ENCODE results near the gene MGAT3. TPM values are rescaled to one million over a fixed set of nuclear protein-coding genes. Genes with fewer than 3 reads are reported as not detected.

MGAT3 gene
- polyA plus RNA-seq, 6 donors from 2014 or later: 0.11 to 2.8 (median 0.45) TPM; not detected in 1

DNA sequence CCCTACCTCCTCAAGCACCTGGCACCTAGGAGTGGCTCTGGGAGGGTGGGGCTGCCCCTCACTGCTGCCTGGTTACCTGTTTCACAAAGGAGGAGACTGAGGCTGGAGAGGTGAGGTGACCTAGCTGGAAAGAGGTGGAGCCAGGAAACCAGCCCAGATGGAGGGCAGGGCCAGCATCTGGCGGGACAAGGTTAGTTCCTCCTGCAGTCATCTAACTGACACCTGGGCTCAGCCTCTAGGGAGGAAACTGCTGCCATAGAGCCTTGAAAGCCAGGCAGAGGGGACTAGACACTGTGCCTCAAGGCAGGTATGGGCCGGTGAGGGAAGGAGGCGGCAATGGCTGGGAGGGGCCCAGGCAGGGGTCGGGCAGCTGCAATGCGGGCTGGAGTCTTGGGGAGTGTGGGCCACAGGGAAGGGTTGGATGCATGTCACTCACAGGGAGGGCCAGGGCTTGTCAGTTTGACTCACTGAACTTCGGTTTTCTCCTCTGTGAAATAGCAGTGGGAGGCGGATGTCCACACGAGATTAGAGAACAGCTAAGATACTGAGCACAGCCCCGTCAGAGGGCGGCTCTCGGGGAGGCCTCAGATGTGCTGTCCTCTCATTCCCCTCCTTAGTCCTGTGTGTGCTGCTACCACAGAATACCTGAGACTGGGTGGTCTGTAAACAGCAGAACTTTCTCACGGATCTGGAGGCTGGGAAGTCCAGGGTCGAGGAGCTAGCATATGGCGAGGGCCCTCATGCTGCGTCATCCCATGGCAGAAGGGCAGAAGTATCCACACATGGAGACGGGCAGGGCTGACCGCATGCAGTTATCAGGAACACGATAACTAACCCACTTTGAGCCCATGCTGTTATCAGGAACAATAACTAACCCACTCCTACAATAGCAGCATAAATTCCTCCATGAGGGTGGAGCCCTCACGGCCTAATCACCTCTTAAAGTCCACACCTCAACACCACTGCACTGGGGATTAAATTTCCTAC is 16.1 kb downstream of the MGAT3 start:
- Mint-ChIP-seq H3K4me1 (peaks cover 35 to 58% (median 35%) of the 10 kb centered on the region in 3 donors), H3K27me3 (no peaks in the 10 kb centered on the region), H3K36me3 (no peaks in the 10 kb centered on the region), H3K4me3 (peak overlapping the region in 6 of 8 donors; percentile 7 to 76 (median 59)), H3K9me3 (no peaks in the 10 kb centered on the region), H3K27ac (peak overlapping the region in 5 of 6 donors; percentile 20 to 87 (median 43))
- peak; percentile 80 for ATAC-seq (ENCODE audit: low read depth in 2 of 2)
- DNase-seq: peak; percentile 27

DNA sequence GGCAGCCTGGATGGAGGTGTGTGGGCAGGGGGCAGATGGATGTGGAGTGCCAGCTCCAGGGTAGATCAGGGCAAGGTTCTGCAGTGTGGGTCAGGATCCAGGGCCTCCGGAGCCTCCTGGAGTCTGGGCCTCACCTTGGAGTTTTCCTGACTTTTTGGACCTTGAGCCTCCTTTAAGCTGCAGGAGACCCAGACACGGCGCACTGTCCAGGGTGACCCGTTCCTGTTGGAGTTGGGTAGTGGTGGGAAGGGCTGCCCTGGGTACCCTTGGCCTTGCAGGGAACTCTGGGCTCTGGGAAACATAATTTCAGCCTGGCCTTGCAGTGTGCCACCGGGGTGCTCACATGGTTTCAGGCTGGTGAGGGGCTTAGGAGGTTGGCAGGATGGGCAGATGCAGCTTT is 17.0 kb downstream of the MGAT3 start:
- Mint-ChIP-seq H3K9me3 (no peaks in the 10 kb centered on the region), H3K4me3 (no peak overlapping the region), H3K27ac (peak overlapping the region in 1 of 6 donors; percentile 43), H3K27me3 (no peaks in the 10 kb centered on the region), H3K36me3 (no peaks in the 10 kb centered on the region), H3K4me1 (peaks cover 28 to 48% (median 29%) of the 10 kb centered on the region in 3 donors)
- ATAC-seq (ENCODE audit: low read depth in 2 of 2) (no peak), DNase-seq (no peak)

DNA sequence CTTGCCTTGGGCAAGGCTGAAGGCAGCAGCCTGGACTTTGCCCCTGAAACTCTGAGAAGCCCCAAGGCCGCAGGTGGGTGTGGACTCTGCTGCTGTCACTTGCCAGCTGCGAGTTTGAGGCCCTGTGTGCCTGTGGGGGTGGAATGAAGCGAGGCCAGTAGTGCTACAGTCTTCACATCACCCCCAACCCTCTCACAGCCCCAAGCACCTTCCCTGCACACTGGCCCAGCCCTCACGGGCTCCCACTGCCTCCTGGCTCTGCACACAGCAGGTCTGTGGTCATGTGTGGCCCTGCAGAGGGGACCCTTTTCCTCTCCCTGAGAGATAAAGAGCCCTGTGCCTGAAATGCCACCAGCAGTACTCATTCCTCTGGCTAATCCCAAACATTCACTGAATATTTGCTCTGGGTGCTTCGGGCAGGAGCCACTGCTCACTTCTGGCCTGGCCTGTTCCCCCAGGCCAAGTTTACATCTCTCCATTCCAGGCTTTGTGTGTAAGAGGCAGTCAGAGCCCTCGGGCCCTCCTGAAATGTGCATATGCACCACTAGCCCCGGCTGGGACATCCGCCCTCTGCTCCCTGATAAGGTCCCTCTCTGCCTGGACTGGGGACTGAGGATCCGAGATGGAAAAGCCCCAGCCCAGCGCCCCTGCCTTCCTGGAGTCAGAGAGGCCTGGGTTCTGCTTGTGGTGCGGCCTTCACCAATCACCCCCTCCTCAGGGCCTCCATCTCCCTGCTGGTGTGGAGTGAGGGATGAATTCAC is 17.7 kb downstream of the MGAT3 start:
- Mint-ChIP-seq H3K36me3 (no peaks in the 10 kb centered on the region), H3K4me3 (no peak overlapping the region), H3K4me1 (peaks cover 29 to 42% (median 29%) of the 10 kb centered on the region in 3 donors), H3K9me3 (no peaks in the 10 kb centered on the region), H3K27ac (no peak overlapping the region), H3K27me3 (no peaks in the 10 kb centered on the region)
- DNase-seq (no peak), ATAC-seq (ENCODE audit: low read depth in 2 of 2) (no peak)

DNA sequence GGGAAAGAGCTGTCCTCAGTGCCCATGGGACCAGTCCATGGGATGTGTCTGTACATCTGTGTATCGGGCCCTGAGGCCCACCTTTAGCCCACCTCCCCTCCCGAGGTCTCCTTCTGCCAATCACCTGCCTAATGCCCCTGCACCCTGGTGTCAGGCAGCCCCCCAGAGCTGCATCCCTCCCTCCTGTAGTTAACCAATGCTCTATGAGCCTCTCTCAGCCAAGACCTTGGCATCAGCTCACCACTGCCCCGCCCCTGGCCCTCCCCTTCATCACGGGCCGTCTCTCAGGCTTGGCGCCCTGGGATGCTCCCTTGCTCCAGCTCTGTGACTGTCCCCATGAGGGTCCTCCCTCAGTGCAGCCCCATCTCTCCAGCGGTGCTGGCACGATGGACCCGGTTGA is 18.5 kb downstream of the MGAT3 start:
- Mint-ChIP-seq H3K36me3 (no peaks in the 10 kb centered on the region), H3K4me1 (peaks cover 26 to 35% (median 29%) of the 10 kb centered on the region in 3 donors), H3K27me3 (no peaks in the 10 kb centered on the region), H3K4me3 (peak overlapping the region in 1 of 8 donors; percentile 42), H3K9me3 (no peaks in the 10 kb centered on the region), H3K27ac (peak overlapping the region in 1 of 6 donors; percentile 62)
- ATAC-seq (ENCODE audit: low read depth in 2 of 2) (no peak), DNase-seq (no peak)

DNA sequence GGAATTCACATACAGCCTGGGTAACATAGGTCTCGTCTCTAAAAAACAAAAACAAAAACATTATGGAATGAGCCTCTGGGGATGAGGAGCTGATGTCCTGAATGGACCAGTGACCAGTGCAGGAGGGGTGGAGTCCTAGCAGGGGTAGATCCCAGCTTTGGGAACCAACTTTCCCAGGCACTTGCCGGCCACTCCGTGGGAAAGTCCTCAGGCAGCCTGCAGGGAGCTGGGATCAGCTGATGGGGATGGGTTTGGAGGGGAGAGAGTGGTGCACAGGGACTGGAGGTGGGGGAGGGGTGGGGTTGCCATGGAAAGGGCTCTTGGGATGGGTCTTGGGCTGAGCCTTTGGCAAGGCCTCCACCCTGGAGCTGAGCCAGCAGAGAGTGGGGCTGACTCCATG is 19.1 kb downstream of the MGAT3 start:
- ATAC-seq (ENCODE audit: low read depth in 2 of 2): no peak
- DNase-seq: no peak
- Mint-ChIP-seq H3K4me1 (peaks cover 23 to 30% (median 28%) of the 10 kb centered on the region in 3 donors), H3K36me3 (no peaks in the 10 kb centered on the region), H3K27ac (peak overlapping the region in 2 of 6 donors; percentile 29 to 62), H3K4me3 (peak overlapping the region in 1 of 8 donors; percentile 42), H3K27me3 (no peaks in the 10 kb centered on the region), H3K9me3 (no peaks in the 10 kb centered on the region)

DNA sequence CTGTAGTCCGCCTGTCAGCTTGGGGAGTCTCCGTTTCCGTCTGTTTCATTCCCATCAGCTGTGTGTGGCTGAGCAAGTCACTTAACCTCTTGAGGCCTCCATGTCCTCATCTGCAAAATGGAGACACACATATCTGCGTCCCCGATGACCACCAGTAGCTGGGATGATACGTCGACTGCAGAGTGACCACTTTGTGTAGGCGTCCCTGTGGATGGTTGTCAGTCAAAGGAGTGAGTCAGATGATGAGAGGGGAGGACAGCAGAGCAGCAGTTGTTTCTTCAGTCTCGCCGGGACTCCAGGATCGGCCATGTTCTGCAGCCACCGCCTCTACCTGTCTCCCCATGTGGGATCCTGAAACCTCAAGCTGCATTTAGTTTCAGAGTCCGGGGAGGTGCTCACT is 19.9 kb downstream of the MGAT3 start:
- Mint-ChIP-seq H3K4me1 (peaks cover 17 to 24% (median 23%) of the 10 kb centered on the region in 3 donors), H3K27me3 (no peaks in the 10 kb centered on the region), H3K4me3 (no peak overlapping the region), H3K9me3 (no peaks in the 10 kb centered on the region), H3K36me3 (no peaks in the 10 kb centered on the region), H3K27ac (no peak overlapping the region)
- ATAC-seq (ENCODE audit: low read depth in 2 of 2): no peak
- DNase-seq: no peak

DNA sequence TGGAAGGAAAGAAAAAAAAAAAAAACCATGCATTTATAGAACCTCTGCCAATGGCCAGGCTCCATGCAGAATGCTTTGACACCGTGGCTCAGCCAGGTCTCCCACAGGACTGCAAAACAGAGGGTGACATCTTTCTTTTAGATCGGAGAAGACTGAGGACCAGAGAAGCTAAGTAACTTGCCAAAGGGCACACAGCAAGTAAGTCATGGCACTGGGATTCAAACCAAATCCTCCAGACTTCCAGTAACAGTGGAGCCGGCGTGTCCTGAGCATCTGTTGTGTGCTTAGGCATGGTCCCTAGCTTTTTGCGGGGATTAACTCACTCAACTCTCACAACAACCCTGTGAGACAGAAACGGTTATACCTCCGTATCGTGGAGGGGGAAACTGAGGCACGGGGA is 20.7 kb downstream of the MGAT3 start:
- DNase-seq (no peak), ATAC-seq (ENCODE audit: low read depth in 2 of 2) (no peak)
- Mint-ChIP-seq H3K36me3 (no peaks in the 10 kb centered on the region), H3K27me3 (no peaks in the 10 kb centered on the region), H3K27ac (no peak overlapping the region), H3K9me3 (no peaks in the 10 kb centered on the region), H3K4me1 (peaks cover 8 to 18% (median 14%) of the 10 kb centered on the region in 3 donors), H3K4me3 (no peak overlapping the region)

DNA sequence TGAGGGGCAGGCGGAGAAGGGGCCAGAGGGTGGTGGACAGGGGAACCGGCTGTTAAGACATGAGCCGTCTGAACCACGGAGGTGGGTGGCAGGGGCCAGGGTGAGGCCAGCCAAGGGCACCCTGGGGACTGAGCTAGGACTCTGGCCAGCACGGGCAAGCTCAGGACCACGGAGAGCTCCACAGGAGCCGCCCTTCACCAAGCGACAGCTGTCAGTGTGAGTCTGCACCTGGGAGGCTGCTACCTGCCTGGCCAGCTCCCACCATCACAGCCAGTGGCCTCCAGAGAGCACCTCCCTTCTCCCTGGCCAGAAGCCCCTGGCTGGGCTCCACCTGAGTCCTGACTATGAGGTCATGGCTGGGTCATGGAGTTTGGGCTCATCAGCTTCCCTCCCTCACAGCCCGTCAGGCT is 21.6 kb downstream of the MGAT3 start:
- Mint-ChIP-seq H3K4me3 (no peak overlapping the region), H3K27ac (no peak overlapping the region), H3K36me3 (no peaks in the 10 kb centered on the region), H3K9me3 (no peaks in the 10 kb centered on the region), H3K27me3 (no peaks in the 10 kb centered on the region), H3K4me1 (peaks cover 0 to 10% (median 6%) of the 10 kb centered on the region in 3 donors)
- ATAC-seq (ENCODE audit: low read depth in 2 of 2): no peak
- no peak for DNase-seq

DNA sequence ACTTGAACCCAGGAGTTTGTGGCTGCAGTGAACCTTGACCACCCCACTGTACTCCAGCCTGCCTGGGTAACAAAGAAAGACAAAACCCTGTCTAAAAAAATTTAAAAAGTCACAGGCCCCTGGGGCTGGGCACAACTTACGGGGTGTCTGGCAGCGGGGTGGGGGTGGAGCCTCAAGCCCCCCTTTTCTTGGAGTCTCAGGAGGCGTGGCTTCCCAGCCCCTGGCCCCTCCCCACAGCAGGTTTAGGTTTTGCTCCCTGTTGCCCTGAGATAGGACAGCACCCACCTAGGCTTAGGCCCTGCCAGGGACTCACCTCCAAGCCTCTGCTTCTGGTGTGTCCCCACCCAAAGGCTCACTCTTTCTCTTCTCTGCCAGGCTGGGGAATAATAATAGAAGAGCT is 22.4 kb downstream of the MGAT3 start:
- H3K9me3 Mint-ChIP-seq: no peaks in the 10 kb centered on the region
- H3K36me3 Mint-ChIP-seq: no peaks in the 10 kb centered on the region
- peak overlapping the region in 1 of 6 donors; percentile 17 for H3K27ac Mint-ChIP-seq
- DNase-seq (no peak), ATAC-seq (ENCODE audit: low read depth in 2 of 2) (no peak)
- no peaks in the 10 kb centered on the region for H3K27me3 Mint-ChIP-seq
- no peak overlapping the region for H3K4me3 Mint-ChIP-seq
- H3K4me1 Mint-ChIP-seq: peaks cover 0 to 10% (median 0%) of the 10 kb centered on the region in 3 donors

DNA sequence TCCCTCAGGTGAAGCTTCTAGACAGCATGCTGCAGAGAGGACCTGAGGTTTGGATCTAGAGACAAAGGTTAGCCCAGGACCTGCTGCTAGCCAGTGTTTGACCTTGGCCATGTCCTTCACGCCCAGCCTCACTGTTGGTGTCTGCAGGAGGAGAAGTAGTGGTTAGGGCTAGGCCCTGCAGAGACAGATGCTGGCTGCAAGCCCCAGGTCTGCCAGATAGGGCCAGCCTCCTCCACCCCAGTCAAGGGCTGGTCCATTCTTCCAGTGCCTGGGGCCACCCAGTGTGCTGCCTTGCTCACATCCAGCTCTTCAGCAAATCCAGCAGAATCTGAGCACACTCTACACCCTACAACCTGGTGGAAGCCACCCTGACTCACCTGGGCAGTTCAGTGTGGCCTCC is 23.7 kb downstream of the MGAT3 start:
- Mint-ChIP-seq H3K9me3 (no peaks in the 10 kb centered on the region), H3K27ac (no peak overlapping the region), H3K4me1 (peaks cover 0 to 9% (median 0%) of the 10 kb centered on the region in 3 donors), H3K4me3 (no peak overlapping the region), H3K27me3 (no peaks in the 10 kb centered on the region), H3K36me3 (no peaks in the 10 kb centered on the region)
- ATAC-seq (ENCODE audit: low read depth in 2 of 2): no peak
- DNase-seq: no peak

DNA sequence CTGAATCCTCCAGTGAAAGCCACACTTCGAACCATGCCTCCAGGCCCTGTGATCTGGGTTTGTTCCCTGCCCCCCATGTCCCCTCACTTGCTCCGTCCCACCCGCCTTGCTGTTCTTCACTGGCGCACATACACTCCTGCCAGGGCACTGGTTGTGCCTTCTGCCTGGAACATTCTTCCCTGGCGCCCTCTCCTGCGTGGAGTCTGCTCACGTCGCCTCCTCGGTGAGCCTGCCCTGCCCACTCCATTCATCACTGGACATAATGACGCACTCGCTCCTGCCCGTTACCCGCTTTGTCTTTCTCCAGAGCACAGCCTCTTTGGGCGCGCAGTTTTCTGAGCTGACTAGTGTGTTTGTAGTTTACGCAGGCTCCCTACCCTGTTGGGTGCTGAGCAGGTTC is 24.2 kb downstream of the MGAT3 start:
- H3K9me3 Mint-ChIP-seq: no peaks in the 10 kb centered on the region
- no peak for DNase-seq
- ATAC-seq (ENCODE audit: low read depth in 2 of 2): no peak
- H3K4me1 Mint-ChIP-seq: peaks cover 0 to 7% (median 0%) of the 10 kb centered on the region in 3 donors
- peak overlapping the region in 2 of 6 donors; percentile 82 to 91 for H3K27ac Mint-ChIP-seq
- H3K27me3 Mint-ChIP-seq: no peaks in the 10 kb centered on the region
- H3K4me3 Mint-ChIP-seq: no peak overlapping the region
- no peaks in the 10 kb centered on the region for H3K36me3 Mint-ChIP-seq

DNA sequence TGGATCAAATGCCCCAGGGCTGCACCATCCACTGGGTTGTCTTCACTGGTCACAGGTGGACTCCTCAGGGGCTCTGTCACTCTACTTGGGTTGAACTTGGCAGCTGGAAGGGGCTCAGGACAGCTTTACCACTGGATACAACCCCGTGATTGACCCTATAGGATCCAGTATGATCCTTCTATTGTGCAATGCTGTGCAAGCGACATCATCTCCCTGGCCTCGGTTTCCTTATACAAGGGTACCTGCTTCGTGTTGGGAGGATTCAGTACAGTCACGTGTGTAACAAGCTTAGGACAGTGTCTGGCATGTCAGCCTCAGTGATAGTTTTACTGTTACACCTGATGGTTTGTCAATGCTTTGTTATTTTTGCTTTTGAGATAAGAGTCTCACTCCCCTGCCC is 24.8 kb downstream of the MGAT3 start:
- DNase-seq (no peak), ATAC-seq (ENCODE audit: low read depth in 2 of 2) (no peak)
- Mint-ChIP-seq H3K27ac (no peak overlapping the region), H3K9me3 (no peaks in the 10 kb centered on the region), H3K36me3 (no peaks in the 10 kb centered on the region), H3K4me3 (no peak overlapping the region), H3K27me3 (no peaks in the 10 kb centered on the region), H3K4me1 (peaks cover 0 to 7% (median 0%) of the 10 kb centered on the region in 3 donors)

DNA sequence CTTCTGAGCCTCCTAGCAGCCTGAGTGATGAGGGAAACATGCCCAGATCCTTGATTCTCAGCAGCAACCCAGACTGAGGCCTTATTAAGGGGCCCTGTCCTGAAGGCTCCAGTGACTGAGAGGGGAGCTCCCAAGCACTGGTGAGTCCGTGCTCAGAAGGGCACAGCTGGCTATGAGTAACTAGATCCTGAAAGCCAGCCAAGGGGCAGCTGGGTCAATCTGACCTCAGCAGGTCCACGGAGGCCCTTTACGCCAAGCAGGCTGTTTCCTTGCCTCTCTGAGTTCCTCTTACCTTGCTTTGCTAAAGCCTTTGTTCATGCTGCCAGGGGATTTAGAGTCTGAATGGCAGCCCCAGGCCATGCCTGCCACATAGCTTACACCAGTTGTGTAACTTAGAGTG is 26.0 kb downstream of the MGAT3 start:
- Mint-ChIP-seq H3K4me1 (peaks cover 0 to 7% (median 0%) of the 10 kb centered on the region in 3 donors), H3K4me3 (no peak overlapping the region), H3K9me3 (no peaks in the 10 kb centered on the region), H3K27me3 (no peaks in the 10 kb centered on the region), H3K27ac (no peak overlapping the region), H3K36me3 (no peaks in the 10 kb centered on the region)
- DNase-seq (no peak), ATAC-seq (ENCODE audit: low read depth in 2 of 2) (no peak)

Measured in naive B cell (primary cell).